Nephron progenitor cell (in vitro differentiated cells): Measurements from ENCODE around the gene CORT.

Experiments
- DNase-seq: peaks from one replicate; pipeline ENCODE4 v3.0.0; 2021
- H3K27ac Mint-ChIP-seq: 2 replicates; pipeline ENCODE4 v1.8.0; 2021; ENCODE audit warnings: mild to moderate bottlenecking, moderate library complexity, mixed read lengths
- H3K27me3 Mint-ChIP-seq: 2 replicates; pipeline ENCODE4 v1.8.0; 2021; ENCODE audit warnings: mild to moderate bottlenecking, low read depth, mixed read lengths; ENCODE audit not compliant: poor library complexity
- H3K36me3 Mint-ChIP-seq: 2 replicates; pipeline ENCODE4 v1.8.0; 2021; ENCODE audit warnings: low read depth, mixed read lengths
- H3K4me1 Mint-ChIP-seq: 2 replicates; pipeline ENCODE4 v1.8.0; 2021; ENCODE audit warnings: mixed read lengths
- H3K4me3 Mint-ChIP-seq: 2 replicates; pipeline ENCODE4 v1.8.0; 2021; ENCODE audit warnings: mild to moderate bottlenecking, moderate library complexity, mixed read lengths
- H3K9me3 Mint-ChIP-seq: 2 replicates; pipeline ENCODE4 v1.8.0; 2021; ENCODE audit warnings: mild to moderate bottlenecking, moderate library complexity, mixed read lengths
- CTCF ChIP-seq: fragments of 200-600 bp; sonication (generic); IDR thresholded peaks from 2 replicates; pipeline ENCODE4 v1.5.0; 2021; ENCODE audit warnings: antibody characterized with exemption

CORT gene

GRCh38 chr1:10495952-10496351 lies 46.1 kb downstream of the CORT start:
- Mint-ChIP-seq H3K4me1 (peaks cover 44% of the 10 kb centered on the region), H3K9me3 (no peaks in the 10 kb centered on the region), H3K27me3 (no peaks in the 10 kb centered on the region), H3K4me3 (no peak overlapping the region), H3K27ac (no peak overlapping the region), H3K36me3 (no peaks in the 10 kb centered on the region)
- no peak for TF ChIP-seq CTCF
- DNase-seq, result no peak

GRCh38 chr1:10497109-10497508 lies 47.3 kb downstream of the CORT start:
- Mint-ChIP-seq H3K36me3 (no peaks in the 10 kb centered on the region), H3K4me1 (peaks cover 44% of the 10 kb centered on the region), H3K27me3 (peaks cover 5% of the 10 kb centered on the region), H3K27ac (no peak overlapping the region), H3K9me3 (no peaks in the 10 kb centered on the region), H3K4me3 (no peak overlapping the region)
- TF ChIP-seq CTCF, result no peak
- no peak for DNase-seq

- Mint-ChIP-seq H3K27me3 (peaks cover 12% of the 10 kb centered on the region), H3K27ac (no peak overlapping the region), H3K4me3 (no peak overlapping the region), H3K9me3 (no peaks in the 10 kb centered on the region), H3K4me1 (peaks cover 39% of the 10 kb centered on the region), H3K36me3 (no peaks in the 10 kb centered on the region)
- TF ChIP-seq CTCF, result no peak
- no peak for DNase-seq
Measured at GRCh38 chr1:10498231-10498630, 48.4 kb downstream of the CORT start.
